K562 treated with DMSO at 1 percent for 12 hours (cell line): ENCODE results near the gene ARL14EP. TPM values are rescaled to one million over a fixed set of nuclear protein-coding genes. Genes with fewer than 3 reads are reported as not detected.

ENCODE experiments used
- total RNA-seq: library from RNA; unstranded; fragments of 300-600 nt; gene quantifications from 2 replicates; pipeline ENCODE4 v1.2.3, GENCODE V29; 2022; ENCODE audit not compliant: insufficient read depth

Gene ARL14EP
- total RNA-seq: 4.8 and 11.5 TPM in 2 replicates

DNA sequence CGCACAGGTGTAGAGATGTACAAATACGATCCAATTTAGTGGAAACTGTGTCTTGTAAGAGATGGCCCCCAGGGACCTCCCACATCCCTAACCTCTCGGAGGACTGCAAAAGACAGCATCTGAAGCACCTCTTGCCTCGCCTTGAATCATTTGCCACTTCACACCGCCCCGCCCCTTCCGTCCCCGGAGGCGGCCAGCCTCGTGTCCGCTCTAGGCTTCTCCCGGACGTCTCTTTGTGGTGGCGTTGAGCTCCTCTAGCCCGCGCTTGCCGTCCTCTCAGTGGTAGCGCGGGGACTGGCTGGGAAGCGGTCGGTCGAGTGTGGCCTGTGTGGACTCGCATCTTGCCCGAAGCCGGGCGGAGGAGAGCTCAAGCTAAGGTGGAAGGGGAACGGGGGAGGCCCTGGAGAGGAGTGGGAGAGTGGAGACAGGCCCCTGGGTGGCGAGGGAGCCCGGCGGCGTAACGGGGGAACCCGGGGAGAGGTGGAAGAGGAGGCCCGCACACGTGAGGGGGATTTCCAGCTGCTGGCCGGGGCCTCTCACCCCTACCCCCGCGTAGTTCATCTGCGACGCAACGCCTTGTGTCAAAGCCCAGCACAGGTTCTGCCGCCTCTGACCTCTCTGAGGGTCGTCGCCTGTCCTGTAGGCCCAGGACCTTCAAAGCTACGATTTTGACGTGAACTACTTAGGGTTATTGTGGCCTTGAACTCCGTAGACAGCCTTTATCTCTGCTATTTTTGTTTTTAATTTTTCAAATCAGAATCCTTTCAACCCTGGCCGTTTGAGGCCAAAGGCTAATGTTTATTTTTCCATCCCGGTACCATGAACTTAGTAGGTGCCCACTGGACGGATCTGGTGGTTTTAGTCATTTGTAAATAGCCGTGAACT, at the start of gene ARL14EP:
Gene ARL14EP (plus strand): TSS at position 279 of the 885 bp plus-strand sequence. CDS start 7,845 bp downstream, outside the sequence.

Other genes starting within 250 kb of the ARL14EP start
- not detected in 2 replicates for gene FSHB, start 92.1 kb upstream of the ARL14EP start, total RNA-seq